Ovary (tissue), 3 donors: Measurements from ENCODE around the gene DNASE2.

Experiments used
- EP300 ChIP-seq: sonication (generic); formaldehyde crosslinking; IDR thresholded peaks from one replicate; pipeline ENCODE4 v1.6.1; 2017; ENCODE audit warnings: antibody characterized with exemption
- POLR2A ChIP-seq: fragments of 450-650 bp; IDR thresholded peaks from one replicate; pipeline ENCODE4 v1.6.1; 2017; ENCODE audit warnings: antibody characterized with exemption, mild to moderate bottlenecking, moderate library complexity
- TF ChIP-seq, protein P1 (sequence below), 3 donors: fragments of 450-650 bp in 2 of 3; fragments of 200-600 bp in 1 of 3; IDR thresholded peaks; one replicate each; pipeline versions ENCODE4 v1.5.1 to v1.8.0; 2016 to 2022; ENCODE audit warnings: antibody characterized with exemption in 3 of 3, mild to moderate bottlenecking in 1 of 3
- donor health status: DM: no; HTN: no; CAD: no.

DNA sequence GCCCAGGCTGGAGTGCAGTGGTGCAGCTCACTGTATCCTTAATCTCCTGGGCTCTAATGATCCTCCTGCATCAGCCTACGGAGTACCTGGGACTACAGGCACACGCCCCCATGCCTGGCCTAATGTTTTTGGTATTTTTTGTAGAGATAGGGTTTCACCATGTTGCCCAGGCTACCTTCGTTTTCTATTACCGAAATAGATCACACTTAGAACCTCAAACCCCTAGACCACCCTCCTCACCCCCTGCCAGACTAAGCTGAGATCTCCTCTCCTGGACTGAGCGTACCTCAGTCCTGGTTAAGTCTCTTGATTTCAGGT is 5.4 kb upstream of the DNASE2 start:
- TF ChIP-seq EP300, result no peak
- no peak for TF ChIP-seq POLR2A
- TF ChIP-seq, protein P1, sequence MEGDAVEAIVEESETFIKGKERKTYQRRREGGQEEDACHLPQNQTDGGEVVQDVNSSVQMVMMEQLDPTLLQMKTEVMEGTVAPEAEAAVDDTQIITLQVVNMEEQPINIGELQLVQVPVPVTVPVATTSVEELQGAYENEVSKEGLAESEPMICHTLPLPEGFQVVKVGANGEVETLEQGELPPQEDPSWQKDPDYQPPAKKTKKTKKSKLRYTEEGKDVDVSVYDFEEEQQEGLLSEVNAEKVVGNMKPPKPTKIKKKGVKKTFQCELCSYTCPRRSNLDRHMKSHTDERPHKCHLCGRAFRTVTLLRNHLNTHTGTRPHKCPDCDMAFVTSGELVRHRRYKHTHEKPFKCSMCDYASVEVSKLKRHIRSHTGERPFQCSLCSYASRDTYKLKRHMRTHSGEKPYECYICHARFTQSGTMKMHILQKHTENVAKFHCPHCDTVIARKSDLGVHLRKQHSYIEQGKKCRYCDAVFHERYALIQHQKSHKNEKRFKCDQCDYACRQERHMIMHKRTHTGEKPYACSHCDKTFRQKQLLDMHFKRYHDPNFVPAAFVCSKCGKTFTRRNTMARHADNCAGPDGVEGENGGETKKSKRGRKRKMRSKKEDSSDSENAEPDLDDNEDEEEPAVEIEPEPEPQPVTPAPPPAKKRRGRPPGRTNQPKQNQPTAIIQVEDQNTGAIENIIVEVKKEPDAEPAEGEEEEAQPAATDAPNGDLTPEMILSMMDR (IDR thresholded peaks at IDR 0.05), result no peak
